ENCODE measurements around the gene RABGGTA.

RABGGTA gene

DNA sequence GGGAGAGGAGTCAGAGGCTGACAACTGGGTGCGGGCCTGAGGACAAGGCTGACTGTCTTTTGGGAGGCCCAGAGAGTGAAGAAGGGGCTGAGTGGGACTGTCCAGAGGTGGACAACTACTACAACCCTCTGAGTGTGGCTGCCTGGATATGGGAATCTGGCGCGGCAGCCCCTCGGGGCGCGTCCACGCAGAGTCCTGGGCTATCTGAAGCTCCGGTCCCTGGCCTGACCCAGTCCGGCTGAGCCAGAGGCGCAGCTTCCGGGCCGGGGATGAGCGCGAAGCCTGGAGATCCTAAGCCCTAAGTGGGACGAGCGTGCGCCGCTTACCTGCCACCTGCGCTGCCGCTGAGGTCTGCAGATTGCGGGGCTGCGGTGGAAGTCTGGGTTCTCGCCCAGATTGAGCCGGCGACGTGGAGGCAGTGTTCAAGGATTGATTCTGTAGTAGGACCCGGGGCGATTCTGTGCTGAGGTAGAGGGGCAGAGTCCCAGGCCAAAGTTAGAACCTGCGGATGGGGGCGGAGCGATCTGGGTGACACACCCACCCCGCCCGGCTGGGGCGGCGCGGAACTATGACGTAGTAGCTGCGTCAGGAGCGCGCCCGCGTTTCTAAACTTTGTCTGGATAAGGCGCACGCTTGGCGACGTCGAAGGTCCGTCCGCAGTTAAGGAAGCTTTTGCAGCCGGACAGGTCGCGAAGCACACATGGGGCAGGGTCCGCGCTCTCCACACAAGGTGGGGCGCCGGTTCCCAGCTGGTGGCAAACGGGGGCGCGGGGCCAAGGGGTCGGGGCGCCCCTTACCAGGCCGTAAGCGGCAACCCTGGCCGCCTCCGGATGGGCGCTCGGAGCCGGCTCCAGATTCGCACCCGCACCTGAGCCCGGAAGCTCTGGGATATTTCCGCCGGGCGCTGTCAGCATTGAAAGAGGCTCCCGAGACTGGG is 28.1 kb upstream of the RABGGTA start, which contains the start of the genes DHRS1 and NOP9:
TSS of gene DHRS1 (minus strand) at position 526 of the 937 bp plus-strand sequence. CDS start 674 bp downstream, outside the sequence.
TSS of gene NOP9 (plus strand) at position 596 of the 937 bp plus-strand sequence. CDS start at position 701, 105 bp downstream.
- peak; percentile 99 for TF ChIP-seq CREB1 (IDR thresholded peaks at IDR 0.05; ENCODE audit: low read depth)
- peak; percentile 57 for TF ChIP-seq TCF12 (IDR thresholded peaks at IDR 0.05; ENCODE audit: low read depth)
- no peak for TF ChIP-seq YY1 (IDR thresholded peaks at IDR 0.05; ENCODE audit: low read depth)
- no peak for TF ChIP-seq RAD21 (IDR thresholded peaks at IDR 0.05; ENCODE audit: low read depth)
- TF ChIP-seq, protein P1, sequence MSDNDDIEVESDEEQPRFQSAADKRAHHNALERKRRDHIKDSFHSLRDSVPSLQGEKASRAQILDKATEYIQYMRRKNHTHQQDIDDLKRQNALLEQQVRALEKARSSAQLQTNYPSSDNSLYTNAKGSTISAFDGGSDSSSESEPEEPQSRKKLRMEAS (IDR thresholded peaks at IDR 0.05): peak; percentile 91
- TF ChIP-seq TEAD4 (IDR thresholded peaks at IDR 0.05): no peak
- peak; percentile 65 for TF ChIP-seq TAF1 (IDR thresholded peaks at IDR 0.05; ENCODE audit: low read depth)

DNA sequence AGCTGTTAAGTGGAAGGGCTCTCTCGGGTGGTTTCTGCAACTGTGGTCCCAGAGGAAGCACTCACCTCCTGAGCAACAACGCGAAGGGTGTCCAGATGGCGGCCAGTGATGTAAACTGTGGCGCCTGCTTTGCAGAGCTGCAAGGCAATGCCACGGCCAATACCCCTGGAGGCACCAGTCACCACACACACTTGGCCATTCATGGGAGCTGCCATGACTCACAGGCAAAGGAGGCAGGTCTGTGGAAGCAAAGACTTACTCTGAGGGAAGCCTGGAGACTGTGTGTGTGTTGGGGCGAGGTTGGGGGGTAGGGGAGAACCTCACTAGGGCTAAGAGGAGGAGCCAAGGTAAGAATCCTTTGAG is 27.5 kb upstream of the RABGGTA start:
- no peak for TF ChIP-seq YY1 (IDR thresholded peaks at IDR 0.05; ENCODE audit: low read depth)
- TF ChIP-seq, protein P1 (IDR thresholded peaks at IDR 0.05): no peak
- no peak for TF ChIP-seq NFIC (IDR thresholded peaks at IDR 0.05)
- TF ChIP-seq RAD21 (IDR thresholded peaks at IDR 0.05; ENCODE audit: low read depth): no peak
- no peak for TF ChIP-seq TAF1 (IDR thresholded peaks at IDR 0.05; ENCODE audit: low read depth)
- TF ChIP-seq EP300 (IDR thresholded peaks at IDR 0.05; ENCODE audit: borderline replicate concordance): no peak
- TF ChIP-seq ZBTB7A (IDR thresholded peaks at IDR 0.05; ENCODE audit: low read depth): no peak
- no peak for TF ChIP-seq CREB1 (IDR thresholded peaks at IDR 0.05; ENCODE audit: low read depth)
- no peak for TF ChIP-seq TCF12 (IDR thresholded peaks at IDR 0.05; ENCODE audit: low read depth)
- TF ChIP-seq, protein P2, sequence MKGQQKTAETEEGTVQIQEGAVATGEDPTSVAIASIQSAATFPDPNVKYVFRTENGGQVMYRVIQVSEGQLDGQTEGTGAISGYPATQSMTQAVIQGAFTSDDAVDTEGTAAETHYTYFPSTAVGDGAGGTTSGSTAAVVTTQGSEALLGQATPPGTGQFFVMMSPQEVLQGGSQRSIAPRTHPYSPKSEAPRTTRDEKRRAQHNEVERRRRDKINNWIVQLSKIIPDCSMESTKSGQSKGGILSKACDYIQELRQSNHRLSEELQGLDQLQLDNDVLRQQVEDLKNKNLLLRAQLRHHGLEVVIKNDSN (IDR thresholded peaks at IDR 0.05): no peak

DNA sequence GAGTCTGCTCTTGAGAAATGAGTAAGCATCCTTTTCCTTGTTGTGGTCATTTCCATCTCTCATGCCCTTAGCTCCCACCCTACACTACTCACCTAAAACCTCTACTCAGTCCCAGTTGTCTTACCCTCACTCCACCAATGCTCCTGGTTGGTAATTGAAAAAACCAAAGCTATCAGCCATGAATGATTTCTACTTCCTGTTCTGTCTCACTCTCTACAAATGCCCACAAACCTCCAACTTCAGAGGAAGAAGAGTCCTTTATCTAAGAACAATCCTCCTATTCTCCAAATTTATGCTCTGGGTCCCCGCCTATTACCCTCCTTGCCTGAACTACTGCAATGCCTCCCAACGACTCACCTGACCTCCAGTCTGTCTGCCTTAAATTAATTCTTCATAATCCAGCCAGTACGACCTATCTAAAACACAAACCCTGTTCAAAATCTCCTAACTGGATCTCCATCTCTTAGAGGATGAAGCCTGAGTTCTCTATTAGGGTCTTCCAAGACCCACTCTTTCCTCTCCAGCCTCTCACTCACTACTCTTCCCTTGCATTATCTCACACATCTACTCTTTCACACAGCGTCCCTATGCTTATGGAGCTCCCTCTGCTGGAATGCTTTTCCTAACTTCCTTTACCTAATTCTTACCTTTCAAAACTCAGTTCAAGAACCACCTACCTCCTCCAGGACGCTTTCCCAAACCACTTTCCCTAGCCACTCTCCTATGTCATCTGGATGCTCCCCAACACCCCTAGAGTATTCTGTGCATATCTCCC is 26.0 kb upstream of the RABGGTA start:
- TF ChIP-seq TAF1 (IDR thresholded peaks at IDR 0.05; ENCODE audit: low read depth): no peak
- peak; percentile 27; the same call in 1 of the 2 replicates for TF ChIP-seq RAD21 (IDR thresholded peaks at IDR 0.05; ENCODE audit: low read depth)
- no peak for TF ChIP-seq YY1 (IDR thresholded peaks at IDR 0.05; ENCODE audit: low read depth)
- TF ChIP-seq EP300 (IDR thresholded peaks at IDR 0.05; ENCODE audit: borderline replicate concordance): no peak
- no peak for TF ChIP-seq FOXM1 (IDR thresholded peaks at IDR 0.05; ENCODE audit: borderline replicate concordance, low read depth)
- no peak for TF ChIP-seq TCF12 (IDR thresholded peaks at IDR 0.05; ENCODE audit: low read depth)
- no peak for TF ChIP-seq EGR1 (IDR thresholded peaks at IDR 0.05)
- no peak for TF ChIP-seq ZBTB7A (IDR thresholded peaks at IDR 0.05; ENCODE audit: low read depth)

DNA sequence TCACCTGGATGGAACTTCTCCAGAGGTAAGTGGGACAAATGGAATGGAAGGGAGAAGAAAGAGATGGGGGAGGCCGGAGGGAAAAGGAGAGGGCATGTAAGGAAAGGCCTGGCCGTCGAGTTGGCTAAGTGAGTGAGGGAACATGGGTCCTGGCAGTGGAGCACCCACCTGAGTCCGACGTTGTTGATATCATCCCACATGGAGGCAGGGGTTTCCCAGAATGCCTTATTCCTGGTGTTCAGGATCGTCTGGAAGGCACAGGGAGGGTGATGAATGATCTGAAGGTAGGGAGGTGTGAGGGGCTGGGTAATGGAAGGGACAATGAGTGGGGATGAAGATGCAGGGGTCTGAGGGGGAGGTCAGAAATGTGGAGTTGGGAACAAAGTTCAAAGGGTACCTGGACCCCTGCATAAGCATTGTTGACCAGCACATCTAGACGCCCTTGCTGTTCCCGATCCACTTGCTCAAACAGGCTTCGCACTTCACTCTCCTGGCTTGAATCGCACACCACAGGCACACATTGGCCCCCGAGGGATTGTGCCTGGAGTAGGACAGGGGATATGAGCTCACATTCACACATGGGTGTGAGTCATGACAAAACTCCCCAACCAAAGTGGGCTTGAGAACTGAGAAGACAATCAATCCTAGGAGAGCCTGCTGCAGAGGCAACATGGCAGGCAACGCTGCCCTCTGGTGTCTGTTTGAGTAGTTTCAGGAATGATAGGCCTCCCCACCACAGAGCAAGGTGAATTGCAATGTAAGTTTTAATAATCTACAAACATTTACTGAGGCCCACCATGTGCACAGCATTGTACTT is 25.2 kb upstream of the RABGGTA start:
- peak; percentile 77 for TF ChIP-seq RAD21 (IDR thresholded peaks at IDR 0.05; ENCODE audit: low read depth)
- TF ChIP-seq, protein P2 (IDR thresholded peaks at IDR 0.05): no peak

DNA sequence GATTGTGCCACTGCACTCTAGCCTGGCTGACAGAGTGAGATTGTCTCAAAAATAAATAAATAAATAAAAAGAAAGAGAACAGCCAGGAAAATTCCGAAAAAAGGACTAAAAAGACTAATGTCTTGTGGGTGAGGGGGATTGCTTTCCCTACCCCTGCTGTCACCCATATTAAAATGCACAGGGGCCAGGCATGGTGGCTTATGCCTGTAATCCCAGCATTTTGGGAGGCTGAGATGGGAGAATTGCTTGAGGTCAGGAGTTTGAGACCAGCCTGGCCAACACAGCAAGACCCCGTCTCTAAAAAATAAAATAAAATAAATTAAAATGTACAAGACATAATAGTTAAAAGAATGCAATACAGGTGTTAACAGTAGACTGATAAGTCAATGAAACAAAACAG is 22.1 kb upstream of the RABGGTA start:
- no peak for TF ChIP-seq NFIC (IDR thresholded peaks at IDR 0.05)
- TF ChIP-seq, protein P3, sequence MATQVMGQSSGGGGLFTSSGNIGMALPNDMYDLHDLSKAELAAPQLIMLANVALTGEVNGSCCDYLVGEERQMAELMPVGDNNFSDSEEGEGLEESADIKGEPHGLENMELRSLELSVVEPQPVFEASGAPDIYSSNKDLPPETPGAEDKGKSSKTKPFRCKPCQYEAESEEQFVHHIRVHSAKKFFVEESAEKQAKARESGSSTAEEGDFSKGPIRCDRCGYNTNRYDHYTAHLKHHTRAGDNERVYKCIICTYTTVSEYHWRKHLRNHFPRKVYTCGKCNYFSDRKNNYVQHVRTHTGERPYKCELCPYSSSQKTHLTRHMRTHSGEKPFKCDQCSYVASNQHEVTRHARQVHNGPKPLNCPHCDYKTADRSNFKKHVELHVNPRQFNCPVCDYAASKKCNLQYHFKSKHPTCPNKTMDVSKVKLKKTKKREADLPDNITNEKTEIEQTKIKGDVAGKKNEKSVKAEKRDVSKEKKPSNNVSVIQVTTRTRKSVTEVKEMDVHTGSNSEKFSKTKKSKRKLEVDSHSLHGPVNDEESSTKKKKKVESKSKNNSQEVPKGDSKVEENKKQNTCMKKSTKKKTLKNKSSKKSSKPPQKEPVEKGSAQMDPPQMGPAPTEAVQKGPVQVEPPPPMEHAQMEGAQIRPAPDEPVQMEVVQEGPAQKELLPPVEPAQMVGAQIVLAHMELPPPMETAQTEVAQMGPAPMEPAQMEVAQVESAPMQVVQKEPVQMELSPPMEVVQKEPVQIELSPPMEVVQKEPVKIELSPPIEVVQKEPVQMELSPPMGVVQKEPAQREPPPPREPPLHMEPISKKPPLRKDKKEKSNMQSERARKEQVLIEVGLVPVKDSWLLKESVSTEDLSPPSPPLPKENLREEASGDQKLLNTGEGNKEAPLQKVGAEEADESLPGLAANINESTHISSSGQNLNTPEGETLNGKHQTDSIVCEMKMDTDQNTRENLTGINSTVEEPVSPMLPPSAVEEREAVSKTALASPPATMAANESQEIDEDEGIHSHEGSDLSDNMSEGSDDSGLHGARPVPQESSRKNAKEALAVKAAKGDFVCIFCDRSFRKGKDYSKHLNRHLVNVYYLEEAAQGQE (IDR thresholded peaks at IDR 0.05; ENCODE audit: low read depth): no peak
- TF ChIP-seq FOXM1 (IDR thresholded peaks at IDR 0.05; ENCODE audit: borderline replicate concordance, low read depth): no peak
- no peak for TF ChIP-seq EP300 (IDR thresholded peaks at IDR 0.05; ENCODE audit: borderline replicate concordance)
- TF ChIP-seq, protein P2 (IDR thresholded peaks at IDR 0.05): no peak
- no peak for TF ChIP-seq EGR1 (IDR thresholded peaks at IDR 0.05)
- no peak for TF ChIP-seq YY1 (IDR thresholded peaks at IDR 0.05; ENCODE audit: low read depth)
- no peak for TF ChIP-seq TAF1 (IDR thresholded peaks at IDR 0.05; ENCODE audit: low read depth)
- TF ChIP-seq, protein P1 (IDR thresholded peaks at IDR 0.05): no peak
- TF ChIP-seq CREB1 (IDR thresholded peaks at IDR 0.05; ENCODE audit: low read depth): no peak
- no peak for TF ChIP-seq TEAD4 (IDR thresholded peaks at IDR 0.05)

Measured in Ishikawa (cell line).